PC-3 (cell line): ENCODE measurements around the gene KRTAP10-2. TPM values are rescaled to one million over a fixed set of nuclear protein-coding genes. Genes with fewer than 3 reads are reported as not detected.

Experiments used
- ATAC-seq: fragments of 200-7000 bp; cut with Tn5 transposase; 2 replicates; pipeline ENCODE4 v1.9.1; 2020; ENCODE audit warnings: mild to moderate bottlenecking, moderate library complexity
- BruUV-seq: library from RNA; stranded (reverse); fragments of 400-500 nt; replicated peaks from 2 replicates; lab custom pipeline; 2021; lab: Mats Ljungman, UMichigan
- CTCF ChIA-PET: fragments of 300-600 bp; sonication (Branson Sonifier 250); formaldehyde crosslinking; loops from one replicate; lab custom pipeline; 2022; ENCODE audit warnings: antibody characterized with exemption; lab: Charles Lee
- POLR2A ChIA-PET: fragments of 300-600 bp; sonication (Branson Sonifier 250); formaldehyde crosslinking; loops from one replicate; lab custom pipeline; 2022; ENCODE audit warnings: antibody characterized with exemption; ENCODE audit not compliant: unreplicated experiment; lab: Charles Lee
- DNase-seq: peaks from one replicate; pipeline ENCODE4 v3.0.0-alpha.2; 2015
- H2AFZ ChIP-seq: fragments of 300-600 bp; sonication (generic); 2 replicates; pipeline ENCODE4 v1.6.0; 2016; ENCODE audit warnings: antibody characterized with exemption, low read length
- H3F3A ChIP-seq: fragments of 300-600 bp; sonication (generic); one replicate; pipeline ENCODE4 v1.6.0; 2017; ENCODE audit warnings: antibody characterized with exemption, low read length, control low read depth, mild to moderate bottlenecking; ENCODE audit not compliant: unreplicated experiment
- H3K27ac ChIP-seq: fragments of 300-600 bp; sonication (generic); 2 replicates; pipeline ENCODE4 v1.5.1; 2016; ENCODE audit warnings: mild to moderate bottlenecking, low read length
- H3K27me3 ChIP-seq: fragments of 300-600 bp; sonication (generic); 2 replicates; pipeline ENCODE4 v1.6.1; 2016; ENCODE audit warnings: low read length, mixed read lengths
- H3K36me3 ChIP-seq: fragments of 300-600 bp; sonication (generic); 2 replicates; pipeline ENCODE4 v1.6.1; 2016; ENCODE audit warnings: low read depth, mixed run types, low read length, mixed read lengths
- H3K4me1 ChIP-seq: fragments of 300-600 bp; sonication (generic); 2 replicates; pipeline ENCODE4 v1.5.1; 2016; ENCODE audit warnings: low read length; ENCODE audit not compliant: insufficient read depth
- H3K4me2 ChIP-seq: fragments of 300-600 bp; sonication (generic); 2 replicates; pipeline ENCODE4 v1.6.0; 2016; ENCODE audit warnings: low read length
- H3K4me3 ChIP-seq: fragments of 300-600 bp; sonication (generic); 2 replicates; pipeline ENCODE4 v1.5.1; 2016; ENCODE audit warnings: mild to moderate bottlenecking, low read length, mixed read lengths
- H3K79me2 ChIP-seq: fragments of 300-600 bp; sonication (generic); 2 replicates; pipeline ENCODE4 v1.6.1; 2017; ENCODE audit warnings: low read length, mixed read lengths
- H3K9ac ChIP-seq: fragments of 300-600 bp; sonication (generic); 2 replicates; pipeline ENCODE4 v1.6.0; 2016; ENCODE audit warnings: mild to moderate bottlenecking, low read length
- H3K9me2 ChIP-seq: fragments of 300-600 bp; sonication (generic); replicated peaks from 2 replicates; pipeline ENCODE4 v1.6.1; 2016; ENCODE audit warnings: mixed run types, low read length, mixed read lengths
- H3K9me3 ChIP-seq: fragments of 300-600 bp; sonication (generic); 2 replicates; pipeline ENCODE4 v1.6.1; 2016; ENCODE audit warnings: low read length, mixed read lengths
- H4K20me1 ChIP-seq: fragments of 300-600 bp; sonication (generic); 2 replicates; pipeline ENCODE4 v1.6.1; 2016; ENCODE audit warnings: low read length, mixed read lengths
- EZH2 ChIP-seq: fragments of 300-600 bp; sonication (generic); IDR thresholded peaks from one replicate; pipeline ENCODE4 v1.6.1; 2017; ENCODE audit warnings: antibody characterized with exemption, mild to moderate bottlenecking, low read length; ENCODE audit not compliant: unreplicated experiment
- EZH2phosphoT487 ChIP-seq: fragments of 300-600 bp; sonication (generic); IDR thresholded peaks from 2 replicates; pipeline ENCODE4 v1.6.1; 2018; ENCODE audit warnings: mild to moderate bottlenecking, antibody characterized with exemption, low read length, borderline replicate concordance
- intact Hi-C: fragments of 100-400 bp; cut with micrococcal nuclease; formaldehyde crosslinking; loops from 2 replicates; pipeline ENCODE4 v1.9.0; 2023
- total RNA-seq: library from RNA; depleted of rRNA; stranded (reverse); fragments of >200 nt; gene quantifications from 2 replicates; pipeline ENCODE4 v1.2.3, GENCODE V29; 2014
- TF ChIP-seq, protein P1 (sequence below): fragments of 300-600 bp; sonication (generic); conservative IDR thresholded peaks from 2 replicates; pipeline ENCODE4 v1.5.1; 2017; ENCODE audit warnings: antibody characterized with exemption, low read depth, mild to moderate bottlenecking, low read length

The KRTAP10-2 gene
- total RNA-seq, 1 experiment from 2014 or later = not detected

DNA sequence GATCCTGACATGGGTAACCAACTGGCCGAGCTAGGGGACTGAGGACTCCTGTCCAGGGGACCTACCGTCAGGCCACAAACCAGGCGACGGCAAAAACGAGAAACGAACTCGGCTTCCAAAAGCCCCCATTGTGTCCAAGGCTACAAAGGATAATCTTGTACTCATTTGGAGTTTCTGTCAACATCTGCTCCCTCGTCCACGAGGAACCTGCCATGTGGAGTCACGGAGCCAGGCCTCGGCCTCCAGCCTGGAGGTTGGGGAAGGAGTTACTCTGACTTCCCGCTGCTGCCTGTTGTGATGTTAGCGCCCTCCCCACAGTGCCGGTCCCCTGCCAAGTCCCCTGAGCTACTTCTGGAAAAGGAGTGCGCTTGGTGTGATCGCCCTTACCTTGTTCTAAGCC, 18.6 kb downstream of the KRTAP10-2 start:
- no peaks in the 10 kb centered on the region for H3K27me3 ChIP-seq
- H3K4me3 ChIP-seq = no peak overlapping the region
- H3K4me2 ChIP-seq = no peak overlapping the region
- H3K9me2 ChIP-seq = no peaks in the 10 kb centered on the region
- BruUV-seq = no TSS peak
- H3K9me3 ChIP-seq = no peaks in the 10 kb centered on the region
- H3K4me1 ChIP-seq = no peaks in the 10 kb centered on the region
- DNase-seq (no peak), ATAC-seq (no peak)
- H3K79me2 ChIP-seq = no peaks in the 10 kb centered on the region
- no peak overlapping the region for H2AFZ ChIP-seq
- no peaks in the 10 kb centered on the region for H4K20me1 ChIP-seq
- intact Hi-C loops = no loop called here
- no peak overlapping the region for H3K9ac ChIP-seq
- no peaks in the 10 kb centered on the region for H3K36me3 ChIP-seq
- POLR2A ChIA-PET = no interaction called here
- H3K27ac ChIP-seq = no peak overlapping the region
- TF ChIP-seq, protein P1, sequence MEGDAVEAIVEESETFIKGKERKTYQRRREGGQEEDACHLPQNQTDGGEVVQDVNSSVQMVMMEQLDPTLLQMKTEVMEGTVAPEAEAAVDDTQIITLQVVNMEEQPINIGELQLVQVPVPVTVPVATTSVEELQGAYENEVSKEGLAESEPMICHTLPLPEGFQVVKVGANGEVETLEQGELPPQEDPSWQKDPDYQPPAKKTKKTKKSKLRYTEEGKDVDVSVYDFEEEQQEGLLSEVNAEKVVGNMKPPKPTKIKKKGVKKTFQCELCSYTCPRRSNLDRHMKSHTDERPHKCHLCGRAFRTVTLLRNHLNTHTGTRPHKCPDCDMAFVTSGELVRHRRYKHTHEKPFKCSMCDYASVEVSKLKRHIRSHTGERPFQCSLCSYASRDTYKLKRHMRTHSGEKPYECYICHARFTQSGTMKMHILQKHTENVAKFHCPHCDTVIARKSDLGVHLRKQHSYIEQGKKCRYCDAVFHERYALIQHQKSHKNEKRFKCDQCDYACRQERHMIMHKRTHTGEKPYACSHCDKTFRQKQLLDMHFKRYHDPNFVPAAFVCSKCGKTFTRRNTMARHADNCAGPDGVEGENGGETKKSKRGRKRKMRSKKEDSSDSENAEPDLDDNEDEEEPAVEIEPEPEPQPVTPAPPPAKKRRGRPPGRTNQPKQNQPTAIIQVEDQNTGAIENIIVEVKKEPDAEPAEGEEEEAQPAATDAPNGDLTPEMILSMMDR = no peak
- TF ChIP-seq EZH2phosphoT487 = no peak
- CTCF ChIA-PET = no interaction called here
- H3F3A ChIP-seq = no peaks in the 10 kb centered on the region

DNA sequence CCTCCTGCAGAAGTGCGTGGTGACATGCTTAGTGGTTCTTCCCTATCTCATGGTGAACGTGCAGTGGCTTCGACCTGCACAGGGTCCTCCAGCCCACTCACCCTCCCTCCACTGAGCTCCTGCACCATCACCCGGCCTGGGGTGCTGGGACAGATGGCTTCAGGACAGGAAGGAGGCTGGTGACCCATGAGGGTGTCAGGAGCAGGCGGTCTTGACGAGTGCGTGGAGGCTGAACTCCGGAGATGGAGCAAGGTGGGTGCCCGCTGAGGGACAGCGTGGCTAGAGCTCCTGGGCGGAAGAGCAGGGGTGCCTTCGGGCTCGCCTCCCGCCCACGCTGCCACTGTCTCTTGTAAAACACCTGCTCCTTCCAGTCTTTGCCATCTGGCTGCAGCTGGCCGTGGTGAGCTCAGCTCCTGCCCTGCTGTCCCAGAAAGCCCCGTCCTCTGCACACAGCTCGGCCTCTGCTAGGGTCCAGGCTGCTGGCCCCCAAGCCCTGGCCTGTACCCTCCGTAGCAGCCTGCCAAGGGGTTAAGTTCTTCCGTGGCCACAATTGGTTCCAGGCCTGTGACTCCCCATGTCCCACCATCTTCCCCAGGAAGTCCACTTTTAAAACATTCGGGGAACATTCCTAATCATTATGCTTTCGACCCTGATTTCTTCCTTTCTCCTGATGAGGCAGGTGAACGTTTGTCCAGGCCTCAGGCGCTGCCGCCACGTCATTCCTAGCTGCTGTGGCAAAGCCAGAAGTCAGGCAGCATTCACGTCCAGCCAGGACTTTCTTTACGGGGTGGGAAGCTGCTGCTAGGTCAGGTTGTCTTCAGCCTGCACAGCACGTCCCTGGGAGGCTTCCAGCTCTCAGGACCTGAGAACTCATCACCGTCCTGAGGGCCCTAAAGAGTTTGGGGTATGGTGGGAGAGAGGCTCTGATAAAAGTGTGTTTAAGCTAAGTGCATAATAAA, 19.4 kb downstream of the KRTAP10-2 start:
- Histone ChIP-seq H3K27ac (no peak overlapping the region), H3K27me3 (no peaks in the 10 kb centered on the region), H3K9me2 (no peaks in the 10 kb centered on the region), H3K79me2 (no peaks in the 10 kb centered on the region), H3K9me3 (no peaks in the 10 kb centered on the region), H2AFZ (no peak overlapping the region), H3K4me3 (no peak overlapping the region), H3K4me2 (no peak overlapping the region), H3K9ac (no peak overlapping the region), H3F3A (no peaks in the 10 kb centered on the region), H3K36me3 (no peaks in the 10 kb centered on the region), H4K20me1 (no peaks in the 10 kb centered on the region), H3K4me1 (no peaks in the 10 kb centered on the region)
- intact Hi-C loops = no loop called here
- TF ChIP-seq EZH2phosphoT487 = no peak
- TF ChIP-seq, protein P1 = no peak
- no peak for TF ChIP-seq EZH2
- POLR2A ChIA-PET = no interaction called here
- CTCF ChIA-PET = no interaction called here
- DNase-seq = no peak
- ATAC-seq = no peak
- no TSS peak for BruUV-seq
